GM12878 (cell line): ENCODE results near the gene LDHAL6A. TPM values are rescaled to one million over a fixed set of nuclear protein-coding genes. Genes with fewer than 3 reads are reported as not detected.

Source experiments
- CEBPB ChIP-seq, 2 experiments: fragments of 150-350 bp in 1 of 2; IDR thresholded peaks; 2 replicates each; pipeline ENCODE4 v1.6.1; 2012 to 2014; ENCODE audit warnings: low read depth in 2 of 2, low read length in 2 of 2, borderline replicate concordance in 1 of 2, inconsistent platforms in 1 of 2
- CEBPZ ChIP-seq: fragments of 150-350 bp; IDR thresholded peaks from 2 replicates; pipeline ENCODE4 v1.6.1; 2016; ENCODE audit warnings: low read depth, low read length
- DPF2 ChIP-seq: fragments of 450-650 bp; IDR thresholded peaks from 2 replicates; pipeline ENCODE4 v1.6.1; 2017; ENCODE audit warnings: mild to moderate bottlenecking
- E2F8 ChIP-seq: fragments of 450-650 bp; IDR thresholded peaks from 2 replicates; pipeline ENCODE4 v1.6.1; 2018; ENCODE audit warnings: mild to moderate bottlenecking, low read depth, moderate library complexity; ENCODE audit not compliant: partially characterized antibody
- HDGF ChIP-seq: fragments of 450-650 bp; IDR thresholded peaks from 2 replicates; pipeline ENCODE4 v1.6.1; 2016; ENCODE audit warnings: antibody characterized with exemption
- JUND ChIP-seq: IDR thresholded peaks from 2 replicates; pipeline ENCODE4 v1.6.1; 2012; ENCODE audit warnings: low read depth, mild to moderate bottlenecking, low read length, improper control_type of control experiment, moderate library complexity
- KLF5 ChIP-seq: fragments of 450-650 bp; IDR thresholded peaks from 2 replicates; pipeline ENCODE4 v1.6.1; 2014; ENCODE audit warnings: mild to moderate bottlenecking; ENCODE audit not compliant: partially characterized antibody
- MAX ChIP-seq: IDR thresholded peaks from 2 replicates; pipeline ENCODE4 v1.6.1; 2012; ENCODE audit warnings: low read depth, low read length, improper control_type of control experiment
- MYC ChIP-seq: IDR thresholded peaks from 2 replicates; pipeline ENCODE4 v1.6.1; 2011; ENCODE audit warnings: mild to moderate bottlenecking, low read length, moderate library complexity, inconsistent platforms; ENCODE audit not compliant: insufficient read depth, insufficient replicate concordance, insufficient read length, severe bottlenecking
- polyA plus RNA-seq, 11 experiments: library from polyadenylated mRNA; depleted of rRNA in 4 of 11; unstranded in 6 of 11; stranded (reverse) in 5 of 11; fragments of >200 nt; fragmentation: Nextera tagmentation in 4 of 11; fragmentation: Illumina TruSeq in 1 of 11; extraction: Ambion mirVana in 4 of 11; extraction: Trizol in 1 of 11; gene quantifications; 1 replicate in 1 of 11; 2 replicates in 10 of 11; pipeline versions ENCODE4 v1.2.1 to v1.2.3, GENCODE V29; 2011 to 2016; ENCODE audit warnings: inconsistent platforms in 2 of 11, missing spikeins in 2 of 11, low read depth in 1 of 11
- total RNA-seq, 4 experiments: library from RNA; depleted of rRNA in 3 of 4; stranded (reverse); fragments of >200 nt in 3 of 4; fragmentation: Illumina TruSeq in 1 of 4; extraction: Trizol in 1 of 4; gene quantifications; 2 replicates each; pipeline versions ENCODE4 v1.2.1 to v1.2.3, GENCODE V29; 2013 to 2021

LDHAL6A gene
- total and polyA plus RNA-seq, 10 of the 15 experiments (the other 5 are each of a cell fraction or from before 2014, with no cell fraction given) = 0.03 to 0.11 (median 0.09) TPM; not detected in 7

- TF ChIP-seq E2F8 = no peak
- no peak for TF ChIP-seq CEBPB (IDR thresholded peaks at IDR 0.05; ENCODE audit: borderline replicate concordance in 1 of 2, low read depth in 2 of 2, low read length in 2 of 2)
- no peak for TF ChIP-seq HDGF
- no peak for TF ChIP-seq JUND
- no peak for TF ChIP-seq MAX
- no peak for TF ChIP-seq KLF5
- TF ChIP-seq DPF2 = no peak
- no peak for TF ChIP-seq CEBPZ
- no peak for TF ChIP-seq MYC
Measured at GRCh38 chr11:18491924-18492323, 36.3 kb downstream of the LDHAL6A start (continued).
